ENCODE results near the gene TMEM237.

Gene TMEM237

GRCh38 chr2:201600906-201601305 is 42.4 kb downstream of the TMEM237 start:
- no peak for TF ChIP-seq CTCF (conservative IDR thresholded peaks at IDR 0.05; ENCODE audit: low read depth, low read length)
- no peak overlapping the region for H3K4me3 ChIP-seq (ENCODE audit: low read depth, low read length)
- DNase-seq (ENCODE audit: low read depth) = no peak

- no peak overlapping the region for H3K4me3 ChIP-seq (ENCODE audit: low read depth, low read length)
- TF ChIP-seq CTCF (conservative IDR thresholded peaks at IDR 0.05; ENCODE audit: low read depth, low read length) = no peak
- no peak for DNase-seq (ENCODE audit: low read depth)
Measured at GRCh38 chr2:201597397-201597796, 45.9 kb downstream of the TMEM237 start.

GRCh38 chr2:201580486-201580885 is 62.8 kb downstream of the TMEM237 start:
- no peak for TF ChIP-seq CTCF (conservative IDR thresholded peaks at IDR 0.05; ENCODE audit: low read depth, low read length)
- no peak overlapping the region for H3K4me3 ChIP-seq (ENCODE audit: low read depth, low read length)
- DNase-seq (ENCODE audit: low read depth) = peak; percentile 96

- peak; percentile 77 for DNase-seq (ENCODE audit: low read depth)
- no peak overlapping the region for H3K4me3 ChIP-seq (ENCODE audit: low read depth, low read length)
- no peak for TF ChIP-seq CTCF (conservative IDR thresholded peaks at IDR 0.05; ENCODE audit: low read depth, low read length)
Measured at GRCh38 chr2:201579536-201579935, 63.8 kb downstream of the TMEM237 start.

GRCh38 chr2:201575971-201576370 is 67.3 kb downstream of the TMEM237 start:
- no peak for DNase-seq (ENCODE audit: low read depth)
- H3K4me3 ChIP-seq (ENCODE audit: low read depth, low read length) = no peak overlapping the region
- no peak for TF ChIP-seq CTCF (conservative IDR thresholded peaks at IDR 0.05; ENCODE audit: low read depth, low read length)

GRCh38 chr2:201574766-201575165 is 68.5 kb downstream of the TMEM237 start:
- no peak overlapping the region for H3K4me3 ChIP-seq (ENCODE audit: low read depth, low read length)
- no peak for DNase-seq (ENCODE audit: low read depth)
- no peak for TF ChIP-seq CTCF (conservative IDR thresholded peaks at IDR 0.05; ENCODE audit: low read depth, low read length)

GRCh38 chr2:201572846-201573508 is 70.3 kb downstream of the TMEM237 start:
- no peak overlapping the region for H3K4me3 ChIP-seq (ENCODE audit: low read depth, low read length)
- no peak for DNase-seq (ENCODE audit: low read depth)
- TF ChIP-seq CTCF (conservative IDR thresholded peaks at IDR 0.05; ENCODE audit: low read depth, low read length) = no peak

Measured in choroid plexus epithelial cell (primary cell).